A549 treated with AZD2906 at 1 μM for 4 hours (cell line): Measurements from ENCODE around the gene GPR89B. TPM values are rescaled to one million over a fixed set of nuclear protein-coding genes. Genes with fewer than 3 reads are reported as not detected.

Experiments used
- total RNA-seq: library from RNA; stranded (reverse); fragments of 200-300 nt; extraction: Qiagen RNA extraction; gene quantifications from 5 replicates; pipeline ENCODE4 v1.2.3, GENCODE V29; 2022

GPR89B gene
- total RNA-seq = 3.9 to 5.2 TPM (median 4.6 TPM) in 5 replicates

DNA sequence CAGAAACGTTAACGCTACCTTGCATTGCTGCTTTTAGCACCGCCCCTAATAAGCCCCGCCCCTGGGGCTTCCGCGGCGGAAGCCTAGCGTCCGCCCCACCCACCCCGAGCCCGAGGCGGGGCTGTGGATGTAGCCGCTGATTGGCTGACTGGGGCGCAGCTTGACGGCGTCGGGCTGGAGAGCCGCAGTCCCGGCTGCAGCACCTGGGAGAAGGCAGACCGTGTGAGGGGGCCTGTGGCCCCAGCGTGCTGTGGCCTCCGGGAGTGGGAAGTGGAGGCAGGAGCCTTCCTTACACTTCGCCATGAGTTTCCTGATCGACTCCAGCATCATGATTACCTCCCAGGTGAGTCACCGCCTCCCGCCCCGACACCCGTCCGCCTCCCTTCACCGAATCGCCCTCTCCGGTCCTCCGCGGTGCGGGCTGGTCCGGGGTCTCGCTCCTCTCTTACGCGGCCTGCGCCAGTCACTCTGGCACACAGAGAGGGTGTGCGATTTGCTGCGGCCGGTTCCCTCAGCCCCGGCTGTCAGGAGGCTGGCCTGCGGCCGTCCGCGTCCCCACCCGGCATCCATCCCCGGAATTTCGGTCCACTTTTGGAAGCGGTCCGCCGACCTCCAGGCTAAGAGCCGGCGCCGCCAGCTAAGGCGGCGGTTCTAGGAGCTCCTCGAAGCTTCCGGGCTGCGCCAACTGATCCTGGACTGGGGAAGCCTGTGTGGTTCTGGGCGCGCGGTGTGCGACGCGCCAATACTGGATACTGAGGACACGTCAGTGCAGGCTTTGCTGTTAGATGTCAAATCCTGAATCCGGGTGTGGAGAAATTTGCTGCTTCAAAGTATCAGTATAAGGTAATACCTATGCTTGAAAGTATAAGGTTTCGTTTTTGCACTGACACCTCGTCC is at the start of gene GPR89B:
Gene GPR89B (plus strand): TSS at position 185 of the 897 bp plus-strand sequence. CDS start 117 bp downstream, at position 302.

DNA sequence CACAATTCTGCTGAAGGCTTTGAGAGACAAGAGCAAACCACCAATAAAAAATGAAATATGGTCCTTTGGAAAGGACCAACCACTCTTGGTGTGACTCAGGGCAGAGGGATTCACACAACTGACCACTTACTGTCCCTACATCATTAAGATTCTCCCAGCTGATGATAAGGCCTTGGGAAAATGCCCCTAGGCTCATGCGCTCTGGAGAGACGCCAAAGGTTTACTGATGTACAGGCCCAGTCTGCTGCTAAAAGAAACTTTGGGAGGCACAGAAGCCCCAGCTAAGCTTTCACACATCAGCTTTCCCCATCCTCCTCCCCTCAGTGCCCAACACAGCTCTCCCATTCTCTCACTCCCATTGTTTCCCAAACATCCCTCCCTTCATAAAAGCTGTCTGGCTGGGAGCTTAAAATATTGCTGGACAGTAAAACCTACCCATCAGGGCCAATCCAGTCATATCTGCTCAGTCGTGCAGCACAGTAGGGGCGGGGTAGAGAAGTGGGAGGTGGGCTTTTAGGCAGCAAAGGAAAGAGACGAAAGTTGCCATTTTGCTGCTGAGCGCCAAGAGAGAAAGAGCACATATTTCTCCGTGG is 25.9 kb upstream of the GPR89B start, which contains the start of gene GJA8:
Gene GJA8 (plus strand): TSS at position 543 of the 593 bp plus-strand sequence. CDS start 5,161 bp downstream, outside the sequence.

Other genes starting within 250 kb of the GPR89B start
- gene GJA5, start 167.8 kb upstream of the GPR89B start, total RNA-seq = 0.02 to 0.07 TPM in 2 of 5 replicates, not detected in the others
- not detected in 5 replicates for gene GJA8, start 25.6 kb upstream of the GPR89B start, total RNA-seq
- gene NBPF11, start 223.9 kb downstream of the GPR89B start, total RNA-seq = 4.0 to 4.7 TPM (median 4.4 TPM) in 5 replicates